Colonic mucosa (tissue), 4 donors: ENCODE measurements around the gene TAGLN2. TPM values are rescaled to one million over a fixed set of nuclear protein-coding genes. Genes with fewer than 3 reads are reported as not detected.

Experiments used
- DNase-seq: peaks from one replicate; pipeline ENCODE4 v3.0.0-alpha.2; 2020
- H3K27ac ChIP-seq: fragments of 200-600 bp; one replicate; pipeline ENCODE4 v1.8.0; 2021
- H3K27me3 ChIP-seq: fragments of 200-600 bp; one replicate; pipeline ENCODE4 v1.8.0; 2021
- H3K36me3 ChIP-seq: fragments of 200-600 bp; one replicate; pipeline ENCODE4 v1.8.0; 2021
- H3K4me1 ChIP-seq: fragments of 200-600 bp; one replicate; pipeline ENCODE4 v1.8.0; 2021; ENCODE audit warnings: mild to moderate bottlenecking
- H3K4me3 ChIP-seq: fragments of 200-600 bp; one replicate; pipeline ENCODE4 v1.8.0; 2021
- H3K9ac ChIP-seq, 2 donors: one replicate each; pipeline ENCODE4 v1.7.0; 2013; ENCODE audit warnings: control low read depth in 2 of 2, low read depth in 2 of 2, low read length in 2 of 2
- H3K9me3 ChIP-seq: fragments of 200-600 bp; one replicate; pipeline ENCODE4 v1.8.0; 2021
- CTCF ChIP-seq: fragments of 200-600 bp; IDR thresholded peaks from one replicate; pipeline ENCODE4 v1.8.0; 2022; ENCODE audit warnings: antibody characterized with exemption, mild to moderate bottlenecking
- intact Hi-C: fragments of 100-400 bp; cut with DNase I; formaldehyde crosslinking; loops from one replicate; pipeline ENCODE4 v1.14.1; 2022
- total RNA-seq, 2 donors: library from RNA; stranded (reverse); fragmentation: NEBNext Ultra II Directional in 1 of 2; extraction: Animal tissue kit (Norgen Biotek cat#: 25700) in 1 of 2; gene quantifications; one replicate each; pipeline ENCODE4 v1.2.1, GENCODE V29; 2021
- donor health status: healthy.
- donor health status: DM: no; HTN: no; CAD: no.
- donor health status: DM: no; HTN: no; CAD: no.

The TAGLN2 gene
- total RNA-seq, 2 donors from 2014 or later = 354 to 515 TPM

- no peak for TF ChIP-seq CTCF
- H3K27ac ChIP-seq = no peak overlapping the region
- no peaks in the 10 kb centered on the region for H3K36me3 ChIP-seq
- H3K4me1 ChIP-seq = peaks cover 16% of the 10 kb centered on the region
- no peak overlapping the region for H3K4me3 ChIP-seq
- H3K9ac ChIP-seq = no peak overlapping the region
- no peaks in the 10 kb centered on the region for H3K27me3 ChIP-seq
- intact Hi-C loops = no loop called here
- no peaks in the 10 kb centered on the region for H3K9me3 ChIP-seq
- no peak for DNase-seq
Observed at GRCh38 chr1:159932296-159933285, 7.3 kb upstream of the TAGLN2 start.

GRCh38 chr1:159931795-159932173 lies 6.5 kb upstream of the TAGLN2 start:
- no peaks in the 10 kb centered on the region for H3K27me3 ChIP-seq
- no peak for TF ChIP-seq CTCF
- H3K9me3 ChIP-seq = no peaks in the 10 kb centered on the region
- H3K36me3 ChIP-seq = no peaks in the 10 kb centered on the region
- no peak overlapping the region for H3K9ac ChIP-seq
- DNase-seq = no peak
- intact Hi-C loops = no loop called here
- H3K4me1 ChIP-seq = peaks cover 7% of the 10 kb centered on the region
- no peak overlapping the region for H3K27ac ChIP-seq
- H3K4me3 ChIP-seq = no peak overlapping the region

GRCh38 chr1:159931101-159931794 lies 5.9 kb upstream of the TAGLN2 start:
- TF ChIP-seq CTCF = no peak
- no peak overlapping the region for H3K4me3 ChIP-seq
- no peak overlapping the region for H3K9ac ChIP-seq
- H3K27me3 ChIP-seq = no peaks in the 10 kb centered on the region
- H3K4me1 ChIP-seq = peaks cover 3% of the 10 kb centered on the region
- no peaks in the 10 kb centered on the region for H3K9me3 ChIP-seq
- no peaks in the 10 kb centered on the region for H3K36me3 ChIP-seq
- no peak for DNase-seq
- intact Hi-C loops = no loop called here
- H3K27ac ChIP-seq = no peak overlapping the region

GRCh38 chr1:159930634-159931033 lies 5.3 kb upstream of the TAGLN2 start:
- Histone ChIP-seq H3K9ac (no peak overlapping the region), H3K9me3 (no peaks in the 10 kb centered on the region), H3K27me3 (no peaks in the 10 kb centered on the region), H3K36me3 (no peaks in the 10 kb centered on the region), H3K4me1 (no peaks in the 10 kb centered on the region), H3K4me3 (no peak overlapping the region), H3K27ac (no peak overlapping the region)
- no peak for DNase-seq
- intact Hi-C loops = no loop called here
- no peak for TF ChIP-seq CTCF

GRCh38 chr1:159930216-159930615 lies 4.9 kb upstream of the TAGLN2 start:
- intact Hi-C loops = no loop called here
- Histone ChIP-seq H3K36me3 (no peaks in the 10 kb centered on the region), H3K27ac (no peak overlapping the region), H3K4me1 (no peaks in the 10 kb centered on the region), H3K9ac (no peak overlapping the region), H3K27me3 (no peaks in the 10 kb centered on the region), H3K9me3 (no peaks in the 10 kb centered on the region), H3K4me3 (no peak overlapping the region)
- no peak for DNase-seq
- no peak for TF ChIP-seq CTCF
